Transverse colon (tissue), 4 donors: ENCODE data around the gene KDM5A. TPM values are rescaled to one million over a fixed set of nuclear protein-coding genes. Genes with fewer than 3 reads are reported as not detected.
"Not testable (repeated sequence)": the region's sequence is repeated elsewhere in the genome, so short reads cannot be mapped to it uniquely, and the experiment has no call there.

Source experiments
- DNase-seq: peaks from one replicate; pipeline ENCODE4 v3.0.0-alpha.2; 2019
- H3K27ac ChIP-seq, 4 donors: fragments of 200-600 bp; sonication (generic); 2 replicates each; pipeline ENCODE4 v1.5.1; 2016 to 2018; ENCODE audit warnings: inconsistent platforms in 4 of 4
- H3K27me3 ChIP-seq: fragments of 200-600 bp; sonication (generic); 2 replicates; pipeline ENCODE4 v1.5.1; 2017; ENCODE audit warnings: inconsistent platforms
- H3K36me3 ChIP-seq, 4 donors: fragments of 200-600 bp; sonication (generic); 2 replicates each; pipeline ENCODE4 v1.5.1; 2017 to 2019; ENCODE audit warnings: inconsistent platforms in 4 of 4
- H3K4me1 ChIP-seq, 4 donors: fragments of 200-600 bp; sonication (generic); 2 replicates each; pipeline ENCODE4 v1.5.1; 2017 to 2020; ENCODE audit warnings: inconsistent platforms in 4 of 4
- H3K4me3 ChIP-seq, 4 donors: fragments of 200-600 bp; sonication (generic); 1 replicate in 1 of 4; 2 replicates in 3 of 4; pipeline versions ENCODE4 v1.5.1 to v1.6.1; 2017 to 2019; ENCODE audit warnings: inconsistent platforms in 4 of 4
- H3K9me3 ChIP-seq, 2 donors: fragments of 200-600 bp; sonication (generic); 2 replicates each; pipeline ENCODE4 v1.5.1; 2017 to 2019; ENCODE audit warnings: inconsistent platforms in 2 of 2
- CTCF ChIP-seq, 5 experiments: fragments of 200-600 bp in 3 of 5; fragments of 450-650 bp in 2 of 5; sonication (generic) in 3 of 5; IDR thresholded peaks; 1 replicate in 2 of 5; 2 replicates in 3 of 5; pipeline ENCODE4 v1.5.1; 2016 to 2017; ENCODE audit warnings: antibody characterized with exemption in 5 of 5, inconsistent platforms in 3 of 5, mild to moderate bottlenecking in 2 of 5, moderate library complexity in 1 of 5
- EP300 ChIP-seq: sonication (generic); formaldehyde crosslinking; IDR thresholded peaks from one replicate; pipeline ENCODE4 v1.6.1; 2017; ENCODE audit warnings: antibody characterized with exemption, low read depth
- POLR2A ChIP-seq: fragments of 450-650 bp; IDR thresholded peaks from one replicate; pipeline ENCODE4 v1.6.1; 2016; ENCODE audit warnings: antibody characterized with exemption, mild to moderate bottlenecking, moderate library complexity
- POLR2AphosphoS5 ChIP-seq, 3 donors: sonication (generic); formaldehyde crosslinking; IDR thresholded peaks; one replicate each; pipeline ENCODE4 v1.6.1; 2016; ENCODE audit warnings: antibody characterized with exemption in 3 of 3
- WGBS, 2 donors: methylation state at CpG; one replicate each; pipeline ENCODE4 v1.1.5; 2018; ENCODE audit warnings: low coverage in 1 of 2; 5-methylcytosine and 5-hydroxymethylcytosine counted together
- in situ Hi-C, 4 donors: fragments of 200-750 bp; cut with MboI; loops; one replicate each; pipeline versions ENCODE4 v1.15.0 to v1.15.1; 2017; ENCODE audit warnings: low sequenced_read_pairs in 3 of 4, low pct_ligation_motif_present in 1 of 4, low pct_unique_long_range_greater_than_20kb in 1 of 4
- intact Hi-C: fragments of 100-400 bp; cut with DNase I; formaldehyde crosslinking; loops from one replicate; pipeline ENCODE4 v1.15.1; 2023; ENCODE audit warnings: low total_unique reads
- total RNA-seq, 4 donors: library from RNA; depleted of rRNA; stranded (reverse); fragments of >200 nt; gene quantifications; one replicate each; pipeline ENCODE4 v1.1.0, GENCODE V29; 2016

Gene KDM5A
- total RNA-seq, 4 donors from 2014 or later = 20.2 to 64.7 (median 51.5) TPM

GRCh38 chr12:388541-389141 is 479 bp downstream of the KDM5A start:
- intact Hi-C loops = no loop called here
- H3K36me3 ChIP-seq = peaks cover 0 to 15% (median 6%) of the 10 kb centered on the region in 4 donors
- WGBS, 2 donors = 0 to 1% methylated on average over 18 to 34 of the region's 35 CpGs
- H3K4me3 ChIP-seq = peak overlapping the region; percentile 87 to 98 (median 92)
- H3K27ac ChIP-seq = peak overlapping the region; percentile 96 to 99 (median 98)
- TF ChIP-seq POLR2AphosphoS5 (IDR thresholded peaks at IDR 0.05) (no peak), CTCF (IDR thresholded peaks at IDR 0.05) (peak in 1 of 5 experiments; percentile 14)
- no peaks in the 10 kb centered on the region for H3K27me3 ChIP-seq
- peaks cover 24 to 37% (median 30%) of the 10 kb centered on the region in 4 donors for H3K4me1 ChIP-seq
- in situ Hi-C loops = no loop called here
- DNase-seq = peak; percentile 11
- no peaks in the 10 kb centered on the region for H3K9me3 ChIP-seq

- intact Hi-C loops (no loop called here), in situ Hi-C loops (no loop called here)
- peak overlapping the region; percentile 96 to 99 (median 98) for H3K27ac ChIP-seq
- peaks cover 0 to 21% (median 9%) of the 10 kb centered on the region in 4 donors for H3K36me3 ChIP-seq
- no peaks in the 10 kb centered on the region for H3K27me3 ChIP-seq
- WGBS, 2 donors = 0 to 2% methylated on average over 2 of the region's 2 CpGs
- H3K4me1 ChIP-seq = peaks cover 24 to 37% (median 30%) of the 10 kb centered on the region in 4 donors
- TF ChIP-seq EP300 (no peak), POLR2AphosphoS5 (IDR thresholded peaks at IDR 0.05) (no peak), POLR2A (no peak), CTCF (IDR thresholded peaks at IDR 0.05) (no peak)
- H3K9me3 ChIP-seq = no peaks in the 10 kb centered on the region
- DNase-seq = no peak
- peak overlapping the region; percentile 87 to 98 (median 92) for H3K4me3 ChIP-seq
These were observed 1.1 kb downstream of the KDM5A start for GRCh38 chr12:388012-388411.

- WGBS, 2 donors = 55 to 62% methylated on average over 4 of the region's 4 CpGs
- H3K27me3 ChIP-seq = no peaks in the 10 kb centered on the region
- no peak for DNase-seq
- in situ Hi-C loops (no loop called here), intact Hi-C loops (no loop called here)
- H3K4me1 ChIP-seq = peaks cover 24 to 37% (median 30%) of the 10 kb centered on the region in 4 donors
- peak overlapping the region in 1 of 4 donors; percentile 96 for H3K4me3 ChIP-seq
- TF ChIP-seq POLR2AphosphoS5 (IDR thresholded peaks at IDR 0.05) (no peak), POLR2A (no peak), CTCF (IDR thresholded peaks at IDR 0.05) (no peak), EP300 (no peak)
- H3K9me3 ChIP-seq = no peaks in the 10 kb centered on the region
- peaks cover 0 to 35% (median 15%) of the 10 kb centered on the region in 4 donors for H3K36me3 ChIP-seq
- H3K27ac ChIP-seq = no peak overlapping the region
These were observed 2.5 kb downstream of the KDM5A start for GRCh38 chr12:386651-387050.

- H3K4me1 ChIP-seq, H3K27me3 ChIP-seq, H3K9me3 ChIP-seq, H3K27ac ChIP-seq, intact Hi-C loops, H3K4me3 ChIP-seq, DNase-seq, in situ Hi-C loops: not testable (repeated sequence)
- WGBS, 2 donors = 97 to 100% methylated on average over 2 to 5 of the region's 5 CpGs
- H3K36me3 ChIP-seq = peaks cover 0 to 40% (median 15%) of the 10 kb centered on the region in 4 donors
These were observed 18.2 kb downstream of the KDM5A start for GRCh38 chr12:370739-371485.
